GM10266 (cell line): ENCODE measurements around the gene HAGH.
"Not testable (repeated sequence)": the region's sequence is repeated elsewhere in the genome, so short reads cannot be mapped to it uniquely, and the experiment has no call there.

Source experiments
- DNase-seq: peaks from one replicate; pipeline ENCODE4 v3.0.0; 2012; ENCODE audit errors: extremely low spot score
- CTCF ChIP-seq: IDR thresholded peaks from 2 replicates; pipeline ENCODE4 v1.5.1; 2012; ENCODE audit warnings: mild to moderate bottlenecking, low read depth; ENCODE audit not compliant: control insufficient read depth, insufficient read depth; ENCODE audit errors: missing control alignments

Gene HAGH

GRCh38 chr16:1826691-1827573 lies at the start of gene HAGH, which contains the start of gene FAHD1:
TSS of gene HAGH (minus strand) at chr16:1826825. CDS start at chr16:1826787, 38 bp downstream.
TSS of gene FAHD1 (plus strand) at chr16:1827206. CDS start at chr16:1827239, 33 bp downstream.
- TF ChIP-seq CTCF: no peak

GRCh38 chr16:1876066-1876465 lies 49.4 kb upstream of the HAGH start:
- not testable (repeated sequence) for DNase-seq

More at GRCh38 chr16:1826691-1827573, at the start of gene HAGH, which contains the start of gene FAHD1:
- peak; percentile 100 for DNase-seq

- DNase-seq: no peak
- no peak for TF ChIP-seq CTCF
These were observed 48.2 kb upstream of the HAGH start for GRCh38 chr16:1874854-1875253.

- DNase-seq: peak; percentile 63
- no peak for TF ChIP-seq CTCF
These were observed 45.5 kb upstream of the HAGH start, which contains the start of gene MEIOB for GRCh38 chr16:1871974-1872635. TSS of gene MEIOB (minus strand) at chr16:1872164. CDS start at chr16:1868175, 3,989 bp downstream.

GRCh38 chr16:1870365-1871082 lies 43.9 kb upstream of the HAGH start:
- no peak for DNase-seq
- TF ChIP-seq CTCF: no peak

GRCh38 chr16:1865902-1866690 lies 39.5 kb upstream of the HAGH start:
- TF ChIP-seq CTCF: no peak
- DNase-seq: no peak
